H1 (cell line): ENCODE data around the gene PDE8B. TPM values are rescaled to one million over a fixed set of nuclear protein-coding genes. Genes with fewer than 3 reads are reported as not detected.

Source experiments
- CTCF ChIA-PET: fragments of 300-600 bp; sonication (Branson Sonifier 250); formaldehyde crosslinking; loops from one replicate; lab custom pipeline; 2021; ENCODE audit not compliant: partially characterized antibody; lab: Charles Lee
- POLR2A ChIA-PET: fragments of 300-600 bp; sonication (Branson Sonifier 250); formaldehyde crosslinking; loops from one replicate; lab custom pipeline; 2021; ENCODE audit warnings: inconsistent platforms; ENCODE audit not compliant: partially characterized antibody; lab: Charles Lee
- DNase-seq, 2 experiments: peaks; one replicate each; pipeline versions ENCODE4 v3.0.0 to v3.0.0-alpha.2; 2010 to 2022; ENCODE audit warnings: low spot score in 2 of 2, low read depth in 1 of 2, mixed read lengths in 1 of 2
- FAIRE-seq: peaks from 2 replicates; lab custom pipeline; 2011; peaks lifted over from hg19 to GRCh38; lab: Jason Lieb, UNC
- H2AFZ ChIP-seq: 2 replicates; pipeline ENCODE4 v1.8.1; 2012; ENCODE audit warnings: low read length, inconsistent platforms
- H2AK5ac ChIP-seq: 2 replicates; pipeline ENCODE4 v1.6.1; 2013; ENCODE audit warnings: low read depth, low read length
- H2BK120ac ChIP-seq: replicated peaks from 2 replicates; pipeline ENCODE3; 2013; ENCODE audit warnings: low read depth, low read length, inconsistent platforms
- H2BK12ac ChIP-seq: 2 replicates; pipeline ENCODE4 v1.6.1; 2013; ENCODE audit warnings: low read depth, low read length
- H2BK15ac ChIP-seq: 2 replicates; pipeline ENCODE4 v1.6.1; 2013; ENCODE audit warnings: low read length
- H2BK20ac ChIP-seq: 2 replicates; pipeline ENCODE4 v1.6.1; 2013; ENCODE audit warnings: low read length
- H2BK5ac ChIP-seq: 2 replicates; pipeline ENCODE4 v1.6.1; 2013; ENCODE audit warnings: low read depth, low read length
- H3K14ac ChIP-seq: 2 replicates; pipeline ENCODE4 v1.6.1; 2013; ENCODE audit warnings: inconsistent platforms; ENCODE audit not compliant: insufficient read length
- H3K18ac ChIP-seq: 2 replicates; pipeline ENCODE4 v1.6.1; 2013; ENCODE audit warnings: low read length; ENCODE audit errors: extremely low read depth
- H3K23ac ChIP-seq: 2 replicates; pipeline ENCODE4 v1.6.1; 2013; ENCODE audit warnings: inconsistent platforms; ENCODE audit not compliant: insufficient read length
- H3K23me2 ChIP-seq: 2 replicates; pipeline ENCODE4 v1.6.1; 2013; ENCODE audit warnings: low read depth, low read length
- H3K27ac ChIP-seq: 2 replicates; pipeline ENCODE4 v1.6.1; 2011; ENCODE audit warnings: low read depth, low read length, inconsistent platforms
- H3K27me3 ChIP-seq, 4 experiments: replicated peaks in 1 of 4; 1 replicate in 1 of 4; 2 replicates in 3 of 4; pipeline versions ENCODE4 v1.6.1 to v1.8.1; 2011 to 2013; ENCODE audit warnings: low read length in 3 of 4, mild to moderate bottlenecking in 3 of 4, inconsistent platforms in 2 of 4, mixed read lengths in 2 of 4, moderate library complexity in 1 of 4; ENCODE audit not compliant: control insufficient read depth in 3 of 4, insufficient read depth in 3 of 4; ENCODE audit errors: extremely low read depth in 1 of 4
- H3K36me3 ChIP-seq, 4 experiments: 2 replicates each; pipeline versions ENCODE4 v1.6.1 to v1.8.1; 2011 to 2013; ENCODE audit warnings: mild to moderate bottlenecking in 4 of 4, low read length in 3 of 4, moderate library complexity in 2 of 4, control low read depth in 1 of 4, inconsistent platforms in 1 of 4; ENCODE audit not compliant: insufficient read depth in 4 of 4, control insufficient read depth in 2 of 4
- H3K4ac ChIP-seq: replicated peaks from 2 replicates; pipeline ENCODE3; 2013; ENCODE audit warnings: low read length, low read depth, mixed read lengths, inconsistent platforms; ENCODE audit not compliant: insufficient read length
- H3K4me1 ChIP-seq, 4 experiments: replicated peaks in 1 of 4; 1 replicate in 1 of 4; 2 replicates in 3 of 4; pipeline versions ENCODE4 v1.6.1 to v1.8.1; 2011 to 2013; ENCODE audit warnings: low read length in 3 of 4, inconsistent platforms in 2 of 4, mixed read lengths in 1 of 4; ENCODE audit not compliant: insufficient read depth in 4 of 4, control insufficient read depth in 3 of 4
- H3K4me2 ChIP-seq, 2 experiments: 2 replicates each; pipeline versions ENCODE4 v1.6.1 to v1.8.1; 2011 to 2013; ENCODE audit warnings: low read depth in 2 of 2, low read length in 2 of 2, control low read depth in 1 of 2, inconsistent platforms in 1 of 2, mild to moderate bottlenecking in 1 of 2; ENCODE audit not compliant: insufficient read depth in 1 of 2
- H3K4me3 ChIP-seq, 4 experiments: fragments of 200-600, 300-600 bp in 1 of 4; sonication (generic), shearing (Covaris generic), sonication (Bioruptor Twin) in 1 of 4; 2 replicates each; pipeline versions ENCODE4 v1.5.1 to v1.8.1; 2011 to 2016; ENCODE audit warnings: low read length in 4 of 4, low read depth in 3 of 4, control low read depth in 2 of 4, inconsistent platforms in 2 of 4, mild to moderate bottlenecking in 2 of 4, mixed read lengths in 1 of 4, moderate library complexity in 1 of 4; ENCODE audit not compliant: insufficient read depth in 2 of 4; ENCODE audit errors: extremely low read depth in 1 of 4
- H3K56ac ChIP-seq: replicated peaks from 2 replicates; pipeline ENCODE3; 2013; ENCODE audit warnings: low read depth, mild to moderate bottlenecking, mixed read lengths, low read length, inconsistent platforms; ENCODE audit not compliant: insufficient read length
- H3K79me1 ChIP-seq: 2 replicates; pipeline ENCODE4 v1.6.1; 2013; ENCODE audit warnings: low read depth, low read length, control low read depth
- H3K79me2 ChIP-seq, 2 experiments: 2 replicates each; pipeline versions ENCODE4 v1.6.1 to v1.8.1; 2012 to 2013; ENCODE audit warnings: low read length in 2 of 2, mild to moderate bottlenecking in 2 of 2, inconsistent platforms in 1 of 2; ENCODE audit not compliant: insufficient read depth in 2 of 2, control insufficient read depth in 1 of 2
- H3K9ac ChIP-seq, 4 experiments: replicated peaks in 1 of 4; 1 replicate in 1 of 4; 2 replicates in 3 of 4; pipeline versions ENCODE4 v1.6.1 to v1.8.1; 2011 to 2013; ENCODE audit warnings: low read depth in 3 of 4, low read length in 3 of 4, control low read depth in 2 of 4, mild to moderate bottlenecking in 2 of 4, moderate library complexity in 2 of 4, inconsistent platforms in 1 of 4; ENCODE audit errors: extremely low read depth in 1 of 4
- H3K9me3 ChIP-seq, 2 experiments: 2 replicates each; pipeline versions ENCODE4 v1.6.1 to v1.8.1; 2012 to 2013; ENCODE audit warnings: mild to moderate bottlenecking in 2 of 2, moderate library complexity in 2 of 2, control low read depth in 1 of 2, inconsistent platforms in 1 of 2, low read depth in 1 of 2, low read length in 1 of 2, mixed read lengths in 1 of 2; ENCODE audit not compliant: insufficient read depth in 2 of 2
- H4K20me1 ChIP-seq, 2 experiments: replicated peaks in 1 of 2; 2 replicates each; pipeline versions ENCODE3 to v1.8.1; 2011 to 2013; ENCODE audit warnings: inconsistent platforms in 2 of 2, low read length in 2 of 2, mild to moderate bottlenecking in 1 of 2; ENCODE audit not compliant: insufficient read depth in 2 of 2, control insufficient read depth in 1 of 2
- H4K5ac ChIP-seq: 2 replicates; pipeline ENCODE4 v1.6.1; 2013; ENCODE audit warnings: low read length, low read depth, mixed read lengths, inconsistent platforms; ENCODE audit not compliant: insufficient read length
- H4K8ac ChIP-seq: 2 replicates; pipeline ENCODE4 v1.8.0; 2013; ENCODE audit warnings: mild to moderate bottlenecking, moderate library complexity, low read length, inconsistent platforms; ENCODE audit not compliant: insufficient read depth; ENCODE audit errors: extremely low read depth
- H4K91ac ChIP-seq: replicated peaks from 2 replicates; pipeline ENCODE3; 2013; ENCODE audit warnings: low read length, mixed read lengths, inconsistent platforms; ENCODE audit not compliant: insufficient read length
- HDAC2 ChIP-seq, 2 experiments: fragments of 300-600 bp in 1 of 2; sonication (generic) in 1 of 2; IDR thresholded peaks; 2 replicates each; pipeline ENCODE4 v1.6.1; 2011 to 2012; ENCODE audit warnings: low read depth in 2 of 2, low read length in 2 of 2, mild to moderate bottlenecking in 2 of 2, moderate library complexity in 2 of 2, borderline replicate concordance in 1 of 2, inconsistent platforms in 1 of 2
- HDAC6 ChIP-seq: IDR thresholded peaks from one replicate; pipeline ENCODE4 v1.7.1; 2012; ENCODE audit warnings: low read depth, mild to moderate bottlenecking, inconsistent platforms, low read length, moderate library complexity
- JUN ChIP-seq: IDR thresholded peaks from 2 replicates; pipeline ENCODE4 v1.6.1; 2011; ENCODE audit warnings: low read depth, mild to moderate bottlenecking, improper control_type of control experiment, low read length
- RBBP5 ChIP-seq: IDR thresholded peaks from 2 replicates; pipeline ENCODE4 v1.7.1; 2012; ENCODE audit warnings: low read depth, mild to moderate bottlenecking, inconsistent platforms, low read length, moderate library complexity, borderline replicate concordance
- RNF2 ChIP-seq: fragments of 200-900, 300-1000 bp; sonication (generic); IDR thresholded peaks from 2 replicates; pipeline ENCODE4 v1.7.1; 2016; ENCODE audit warnings: borderline replicate concordance, low read depth, mild to moderate bottlenecking, antibody characterized with exemption, low read length; ENCODE audit not compliant: poor library complexity, severe bottlenecking; ENCODE audit errors: missing control alignments
- RXRA ChIP-seq: IDR thresholded peaks from 2 replicates; pipeline ENCODE4 v1.6.1; 2011; ENCODE audit warnings: low read depth, mild to moderate bottlenecking, low read length, moderate library complexity; ENCODE audit not compliant: insufficient read depth
- SP4 ChIP-seq: IDR thresholded peaks from 2 replicates; pipeline ENCODE4 v1.6.1; 2012; ENCODE audit warnings: low read length, inconsistent platforms
- ZNF274 ChIP-seq: IDR thresholded peaks from 2 replicates; pipeline ENCODE4 v1.7.0; 2012; ENCODE audit warnings: low read length, borderline replicate concordance; ENCODE audit errors: extremely low read depth
- WGBS, 2 experiments: shearing (Covaris generic) in 1 of 2; methylation state at CpG; one replicate each; pipeline versions ENCODE4 v1.1.6 to v1.1.7; 2013 to 2015; ENCODE audit warnings: low lambda C conversion rate in 2 of 2, mixed read lengths in 2 of 2, inconsistent platforms in 1 of 2, low coverage in 1 of 2, missing lambda C conversion rate in 1 of 2; ENCODE audit not compliant: insufficient replicate concordance in 2 of 2, insufficient coverage in 1 of 2, insufficient read length in 1 of 2; ENCODE audit errors: extremely low coverage in 1 of 2, missing lambda C conversion rate in 1 of 2; 5-methylcytosine and 5-hydroxymethylcytosine counted together
- polyA plus RNA-seq, 7 experiments: library from polyadenylated mRNA; depleted of rRNA in 3 of 7; stranded (reverse) in 5 of 7; unstranded in 2 of 7; fragments of >200 nt in 5 of 7; fragments of 200-250 nt in 2 of 7; gene quantifications; 1 replicate in 5 of 7; 2 replicates in 1 of 7; 4 replicates in 1 of 7; pipeline versions ENCODE4 v1.2.1 to v1.2.3, GENCODE V29; 2011 to 2013; ENCODE audit warnings: missing spikeins in 2 of 7, mixed read lengths in 2 of 7
- total RNA-seq: library from RNA; stranded (reverse); fragmentation: NEBNext Ultra II Directional; extraction: Animal tissue kit (Norgen Biotek cat#: 25700); gene quantifications from 2 replicates; pipeline ENCODE4 v1.2.1, GENCODE V29; 2021
- TF ChIP-seq, protein P1 (sequence below): IDR thresholded peaks from 2 replicates; pipeline ENCODE4 v1.6.1; 2011; ENCODE audit warnings: low read depth, mild to moderate bottlenecking, low read length; ENCODE audit not compliant: insufficient read depth
- TF ChIP-seq, protein P2 (sequence below): IDR thresholded peaks from 2 replicates; pipeline ENCODE4 v1.6.1; 2012; ENCODE audit warnings: inconsistent platforms
- TF ChIP-seq, protein P3 (sequence below): IDR thresholded peaks from 2 replicates; pipeline ENCODE4 v1.6.1; 2011; ENCODE audit warnings: low read length, improper control_type of control experiment

The PDE8B gene
- total and polyA plus RNA-seq, 2 of the 8 experiments (the other 6 are each of a cell fraction or from before 2014, with no cell fraction given) = 0.32 to 1.1 TPM

DNA sequence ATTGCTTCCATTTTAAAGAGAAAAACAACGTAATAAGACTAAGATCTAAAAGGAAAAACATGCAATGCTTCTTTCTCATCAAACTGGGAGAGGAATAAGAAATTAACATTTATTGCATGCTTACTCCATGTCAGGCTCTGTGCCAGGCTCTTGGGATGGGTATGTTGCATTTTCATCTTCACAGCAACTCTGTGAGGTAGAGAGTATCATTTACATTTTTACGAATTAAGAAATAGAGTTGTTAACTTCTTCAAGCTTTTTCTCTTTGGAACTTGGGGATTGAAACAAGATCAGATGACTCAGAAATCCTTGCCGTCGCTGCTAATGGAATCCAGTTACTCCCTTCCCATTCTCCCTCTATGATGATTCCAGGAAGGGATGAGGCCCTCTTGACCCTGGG, 39.5 kb downstream of the PDE8B start:
- FAIRE-seq = no peak
- CTCF ChIA-PET = no interaction called here
- TF ChIP-seq ZNF274 = no peak
- no peak for TF ChIP-seq RNF2
- TF ChIP-seq RBBP5 = no peak
- TF ChIP-seq JUN = no peak
- TF ChIP-seq RXRA = no peak
- TF ChIP-seq, protein P1, sequence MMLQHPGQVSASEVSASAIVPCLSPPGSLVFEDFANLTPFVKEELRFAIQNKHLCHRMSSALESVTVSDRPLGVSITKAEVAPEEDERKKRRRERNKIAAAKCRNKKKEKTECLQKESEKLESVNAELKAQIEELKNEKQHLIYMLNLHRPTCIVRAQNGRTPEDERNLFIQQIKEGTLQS = no peak
- no peak for TF ChIP-seq HDAC6
- no peak for TF ChIP-seq HDAC2 (IDR thresholded peaks at IDR 0.05; ENCODE audit: borderline replicate concordance in 1 of 2, low read depth in 2 of 2, low read length in 2 of 2)
- no peak for TF ChIP-seq SP4
- TF ChIP-seq, protein P2, sequence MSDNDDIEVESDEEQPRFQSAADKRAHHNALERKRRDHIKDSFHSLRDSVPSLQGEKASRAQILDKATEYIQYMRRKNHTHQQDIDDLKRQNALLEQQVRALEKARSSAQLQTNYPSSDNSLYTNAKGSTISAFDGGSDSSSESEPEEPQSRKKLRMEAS = no peak
- TF ChIP-seq, protein P3, sequence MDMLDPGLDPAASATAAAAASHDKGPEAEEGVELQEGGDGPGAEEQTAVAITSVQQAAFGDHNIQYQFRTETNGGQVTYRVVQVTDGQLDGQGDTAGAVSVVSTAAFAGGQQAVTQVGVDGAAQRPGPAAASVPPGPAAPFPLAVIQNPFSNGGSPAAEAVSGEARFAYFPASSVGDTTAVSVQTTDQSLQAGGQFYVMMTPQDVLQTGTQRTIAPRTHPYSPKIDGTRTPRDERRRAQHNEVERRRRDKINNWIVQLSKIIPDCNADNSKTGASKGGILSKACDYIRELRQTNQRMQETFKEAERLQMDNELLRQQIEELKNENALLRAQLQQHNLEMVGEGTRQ = no peak

More for the DNA sequence above, 39.5 kb downstream of the PDE8B start:
- Histone ChIP-seq H3K4me1 (no peaks in the 10 kb centered on the region), H3K27me3 (no peaks in the 10 kb centered on the region), H2BK12ac (no peak overlapping the region), H3K4me3 (no peak overlapping the region), H3K18ac (no peak overlapping the region), H2AK5ac (no peak overlapping the region), H3K23me2 (no peaks in the 10 kb centered on the region), H2BK120ac (no peak overlapping the region), H3K36me3 (no peaks in the 10 kb centered on the region), H2BK15ac (no peak overlapping the region), H4K91ac (no peak overlapping the region), H3K4me2 (no peak overlapping the region), H2AFZ (no peak overlapping the region), H2BK20ac (no peak overlapping the region), H4K8ac (no peak overlapping the region), H3K23ac (no peak overlapping the region), H3K4ac (no peak overlapping the region), H3K79me1 (no peaks in the 10 kb centered on the region), H4K20me1 (no peaks in the 10 kb centered on the region), H3K56ac (no peak overlapping the region), H3K9ac (no peak overlapping the region), H3K14ac (no peak overlapping the region), H4K5ac (no peak overlapping the region), H3K79me2 (no peaks in the 10 kb centered on the region), H2BK5ac (no peak overlapping the region), H3K27ac (no peak overlapping the region), H3K9me3 (no peaks in the 10 kb centered on the region)
- DNase-seq = no peak
- WGBS, 2 experiments = 90% methylated on average over 4 of the region's 4 CpGs; no CpG with 5 or more reads in 1 of the 2 experiments
- POLR2A ChIA-PET = no interaction called here
